ENCODE data around the gene LRIG1. TPM values are rescaled to one million over a fixed set of nuclear protein-coding genes. Genes with fewer than 3 reads are reported as not detected.

LRIG1 gene
- polyA plus RNA-seq, 3 donors, result 26.1 to 27.6 (median 26.1) TPM

- DNase-seq (ENCODE audit: low read depth in 3 of 3, low spot score in 2 of 3), result no peak
Observed at GRCh38 chr3:66449411-66449974, 51.3 kb downstream of the LRIG1 start.

- DNase-seq (ENCODE audit: low read depth in 3 of 3, low spot score in 2 of 3), result no peak
Observed at GRCh38 chr3:66444146-66444644, 56.6 kb downstream of the LRIG1 start.

DNA sequence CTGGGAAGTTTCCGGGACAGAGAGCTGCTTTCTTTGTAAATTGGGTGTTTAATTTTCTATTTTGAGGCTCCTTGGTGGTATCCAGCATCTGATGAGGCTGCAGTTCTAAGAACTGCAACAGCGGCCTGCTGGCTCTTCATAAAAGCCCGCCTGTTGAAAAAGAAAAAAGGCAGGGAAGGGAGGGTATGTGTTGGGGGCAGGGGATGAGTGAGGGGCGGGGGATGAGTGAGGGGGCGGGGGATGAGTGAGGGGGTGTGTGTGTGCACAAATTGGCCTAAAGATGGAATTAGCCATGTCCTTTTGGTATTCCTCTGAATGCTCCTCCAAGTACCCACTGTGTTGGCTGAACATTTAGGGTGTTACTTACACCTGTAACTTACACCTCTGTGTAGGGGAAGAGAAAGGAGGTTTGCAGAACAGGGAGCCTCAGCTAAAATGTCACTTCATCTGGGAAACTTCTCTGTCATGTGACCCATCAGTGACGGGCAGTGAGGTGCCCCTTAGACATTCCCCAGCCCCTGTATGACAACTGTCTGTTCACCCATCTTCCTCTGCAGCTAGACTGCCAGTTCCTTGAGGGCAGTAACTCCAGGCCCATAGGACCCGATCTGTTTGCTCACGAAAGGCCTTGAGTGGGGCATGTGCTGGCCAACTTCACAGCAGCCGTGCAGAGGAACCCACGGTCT is 57.6 kb downstream of the LRIG1 start:
- no peak for DNase-seq (ENCODE audit: low read depth in 3 of 3, low spot score in 2 of 3)

- DNase-seq (ENCODE audit: low read depth in 3 of 3, low spot score in 2 of 3), result no peak
Observed at GRCh38 chr3:66442254-66443117, 58.3 kb downstream of the LRIG1 start.

GRCh38 chr3:66441692-66442091 is 59.1 kb downstream of the LRIG1 start:
- no peak for DNase-seq (ENCODE audit: low read depth in 3 of 3, low spot score in 2 of 3)

DNA sequence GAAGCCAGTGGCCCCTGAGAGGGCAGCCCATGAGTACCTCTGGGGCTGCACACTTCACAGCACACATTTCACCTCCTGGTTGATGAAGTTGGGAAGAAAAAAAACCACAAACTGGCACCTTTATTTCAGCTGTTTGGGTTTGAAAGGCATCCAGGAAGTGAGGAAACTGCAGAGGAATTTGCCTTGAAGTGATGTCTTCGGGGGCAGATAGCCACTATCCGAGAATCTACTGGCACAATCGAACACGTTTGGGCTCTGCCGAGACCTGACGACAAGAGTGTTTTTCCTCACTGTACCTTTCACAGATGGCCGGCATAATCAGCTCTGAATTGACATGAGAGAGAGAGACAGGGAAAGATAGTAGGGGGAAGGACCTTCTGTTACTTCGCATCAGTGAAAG is 59.7 kb downstream of the LRIG1 start:
- no peak for DNase-seq (ENCODE audit: low read depth in 3 of 3, low spot score in 2 of 3)

GRCh38 chr3:66439666-66440344 is 61.0 kb downstream of the LRIG1 start:
- no peak for DNase-seq (ENCODE audit: low read depth in 3 of 3, low spot score in 2 of 3)

- DNase-seq (ENCODE audit: low read depth in 3 of 3, low spot score in 2 of 3), result no peak
Observed at GRCh38 chr3:66438046-66438445, 62.8 kb downstream of the LRIG1 start.

GRCh38 chr3:66437341-66437929 is 63.4 kb downstream of the LRIG1 start:
- DNase-seq (ENCODE audit: low read depth in 3 of 3, low spot score in 2 of 3), result no peak

- no peak for DNase-seq (ENCODE audit: low read depth in 3 of 3, low spot score in 2 of 3)
Observed at GRCh38 chr3:66435989-66436388, 64.8 kb downstream of the LRIG1 start.

GRCh38 chr3:66434726-66435125 is 66.1 kb downstream of the LRIG1 start:
- DNase-seq (ENCODE audit: low read depth in 3 of 3, low spot score in 2 of 3), result no peak

- no peak for DNase-seq (ENCODE audit: low read depth in 3 of 3, low spot score in 2 of 3)
Observed at GRCh38 chr3:66433522-66433782, 67.4 kb downstream of the LRIG1 start.

DNA sequence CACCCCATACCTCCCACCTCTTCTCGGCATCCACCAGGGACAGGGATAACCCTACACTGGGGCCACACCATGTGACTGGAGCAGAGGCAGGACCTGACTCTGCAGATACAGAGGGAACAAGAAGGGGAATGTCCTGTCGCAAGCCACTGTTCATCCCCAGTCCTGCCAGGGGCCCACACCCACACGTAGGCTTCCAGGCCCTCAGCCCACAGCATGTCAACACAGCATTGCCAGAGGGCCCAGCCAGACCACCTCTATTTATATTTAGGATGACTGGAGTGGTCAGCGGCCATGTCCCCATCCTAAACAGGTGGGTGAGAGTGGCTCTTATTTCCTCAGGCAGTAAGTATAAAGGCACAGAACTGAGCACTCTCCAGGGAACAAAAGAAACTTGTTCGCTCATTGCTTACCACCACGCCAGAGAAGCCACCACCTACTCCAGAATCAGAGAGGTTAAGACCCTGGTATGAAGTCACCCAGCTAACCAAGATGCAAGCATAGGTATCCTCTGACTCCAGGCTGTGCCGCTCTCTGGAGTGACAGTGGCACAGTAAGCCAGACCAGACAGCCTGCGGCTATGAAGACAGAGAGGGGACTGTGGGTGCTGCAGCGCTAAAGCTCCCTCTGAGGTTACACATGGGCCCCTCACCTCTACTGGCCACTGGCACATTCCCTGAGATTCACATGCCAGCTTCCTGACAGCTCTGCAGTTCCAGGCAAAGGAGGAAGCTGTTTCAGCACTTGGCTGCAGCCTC is 67.9 kb downstream of the LRIG1 start:
- DNase-seq (ENCODE audit: low read depth in 3 of 3, low spot score in 2 of 3), result no peak

DNA sequence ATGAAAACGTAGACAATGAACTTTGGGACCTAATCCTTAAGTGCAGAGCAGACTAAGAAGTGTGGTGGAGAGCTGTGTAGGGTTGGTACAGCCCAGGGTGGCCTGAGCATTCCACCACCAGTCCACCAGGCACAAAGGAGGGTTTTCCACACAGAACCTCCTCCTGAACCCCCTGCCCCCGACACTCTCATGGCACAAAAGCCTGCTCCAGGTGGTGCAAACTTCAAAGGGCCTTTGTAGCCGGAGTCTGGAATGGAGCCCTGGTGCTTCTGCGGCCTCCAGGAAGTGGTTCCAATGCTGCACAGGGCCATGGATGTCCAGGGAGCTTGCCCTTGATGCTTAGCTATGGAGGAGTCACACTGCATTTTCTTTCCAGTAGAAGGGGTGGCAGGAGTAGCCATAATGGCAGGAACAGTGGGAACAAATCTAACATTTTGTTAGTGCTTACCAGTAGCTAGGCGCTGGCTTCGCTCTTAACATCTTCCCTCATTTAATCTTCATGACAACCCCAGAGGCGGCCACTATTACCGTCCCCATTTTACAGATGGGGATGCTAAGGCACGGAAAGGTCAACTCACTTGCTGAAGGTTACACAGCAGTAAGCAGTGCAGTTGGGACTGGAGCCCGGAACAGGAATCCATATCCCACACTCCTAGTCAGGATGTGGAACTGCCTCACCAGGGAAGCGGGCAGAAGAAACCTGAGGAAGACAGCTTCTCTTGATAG is 68.6 kb downstream of the LRIG1 start:
- no peak for DNase-seq (ENCODE audit: low read depth in 3 of 3, low spot score in 2 of 3)

DNA sequence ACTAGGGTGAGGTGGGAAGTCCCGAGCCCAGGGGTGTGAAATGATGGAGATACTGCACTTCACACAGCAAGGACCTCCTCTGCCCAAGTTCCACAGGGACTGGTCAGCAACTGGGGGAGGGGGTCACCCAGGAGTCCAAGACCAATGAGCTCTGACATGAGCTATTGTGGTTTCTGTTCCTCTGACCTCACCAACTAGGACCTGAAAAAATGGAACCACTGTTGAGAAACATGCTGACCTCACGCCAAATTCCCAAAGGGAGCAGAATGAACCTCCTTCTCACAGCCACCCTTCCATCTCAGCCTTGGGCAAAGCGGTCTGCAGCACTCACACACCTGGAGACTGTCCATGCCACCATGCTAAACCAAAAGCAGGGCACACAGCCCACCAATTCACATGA is 69.3 kb downstream of the LRIG1 start:
- no peak for DNase-seq (ENCODE audit: low read depth in 3 of 3, low spot score in 2 of 3)

- DNase-seq (ENCODE audit: low read depth in 3 of 3, low spot score in 2 of 3), result no peak
Observed at GRCh38 chr3:66430876-66431275, 69.9 kb downstream of the LRIG1 start.

GRCh38 chr3:66428733-66429132 is 72.1 kb downstream of the LRIG1 start:
- DNase-seq (ENCODE audit: low read depth in 3 of 3, low spot score in 2 of 3), result no peak

GRCh38 chr3:66427951-66428474 is 72.8 kb downstream of the LRIG1 start:
- no peak for DNase-seq (ENCODE audit: low read depth in 3 of 3, low spot score in 2 of 3)

DNA sequence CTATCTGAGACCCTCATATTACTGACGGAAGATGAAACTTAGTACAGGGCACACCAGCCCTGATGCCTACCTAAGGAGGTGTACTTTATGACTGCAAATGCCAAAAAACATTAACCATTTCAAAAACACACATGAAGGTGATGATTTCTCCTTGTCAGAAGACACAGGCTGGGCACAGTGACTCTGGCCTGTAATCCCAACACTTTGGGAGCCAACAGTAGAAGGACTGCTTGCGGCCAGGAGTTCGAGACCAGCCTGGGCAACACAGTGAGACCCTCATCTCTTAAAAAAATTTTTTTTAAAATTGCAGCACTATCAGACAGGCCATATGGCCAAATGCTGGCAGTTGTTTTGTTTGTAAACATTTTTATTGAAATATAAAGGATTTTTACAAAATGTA is 73.5 kb downstream of the LRIG1 start:
- DNase-seq (ENCODE audit: low read depth in 3 of 3, low spot score in 2 of 3), result no peak
